SK-N-SH (cell line): ENCODE results near the gene BHLHA9. TPM values are rescaled to one million over a fixed set of nuclear protein-coding genes. Genes with fewer than 3 reads are reported as not detected.

Source experiments
- CTCF ChIA-PET: fragments of 300-600, 350-600 bp; formaldehyde crosslinking; extraction: SDS; loops from one replicate; lab custom pipeline; 2021; lab: Yijun Ruan, JAX
- POLR2A ChIA-PET: fragments of 350-600 bp; sonication (Branson Sonifier 250); formaldehyde crosslinking; extraction: SDS; loops from one replicate; lab custom pipeline; 2020; ENCODE audit warnings: antibody characterized with exemption, inconsistent platforms; lab: Yijun Ruan, JAX
- DNase-seq: peaks from one replicate; pipeline ENCODE4 v3.0.0; 2012
- H2AFZ ChIP-seq: fragments of 200-600 bp; sonication (generic); 2 replicates; pipeline ENCODE4 v1.8.1; 2016; ENCODE audit warnings: antibody characterized with exemption, mild to moderate bottlenecking, low read depth
- H3F3A ChIP-seq: fragments of 200-600 bp; sonication (generic); replicated peaks from 2 replicates; pipeline ENCODE3; 2016; ENCODE audit warnings: antibody characterized with exemption, mild to moderate bottlenecking; ENCODE audit not compliant: insufficient read depth
- H3K27ac ChIP-seq, 2 experiments: fragments of 200-500 bp in 1 of 2; fragments of 200-600 bp in 1 of 2; sonication (Bioruptor generic) in 1 of 2; sonication (generic), shearing (Covaris generic) in 1 of 2; 2 replicates each; pipeline versions ENCODE4 v1.5.1 to v1.6.1; 2014 to 2016; ENCODE audit warnings: low read depth in 2 of 2, inconsistent platforms in 1 of 2, low read length in 1 of 2, mild to moderate bottlenecking in 1 of 2, mixed read lengths in 1 of 2
- H3K27me3 ChIP-seq: fragments of 200-600 bp; sonication (generic), shearing (Covaris generic); 2 replicates; pipeline ENCODE4 v1.6.1; 2016; ENCODE audit warnings: mixed run types; ENCODE audit not compliant: insufficient read depth
- H3K36me3 ChIP-seq, 2 experiments: fragments of 200-500 bp in 1 of 2; fragments of 200-600 bp in 1 of 2; sonication (Bioruptor generic) in 1 of 2; sonication (generic) in 1 of 2; replicated peaks in 1 of 2; 2 replicates each; pipeline versions ENCODE3 to v1.5.1; 2014 to 2016; ENCODE audit warnings: low read length in 1 of 2, mild to moderate bottlenecking in 1 of 2; ENCODE audit not compliant: insufficient read depth in 2 of 2, control insufficient read depth in 1 of 2
- H3K4me1 ChIP-seq, 2 experiments: fragments of 200-500 bp in 1 of 2; fragments of 200-600 bp in 1 of 2; sonication (Bioruptor generic) in 1 of 2; sonication (generic), shearing (Covaris generic) in 1 of 2; 2 replicates each; pipeline versions ENCODE4 v1.5.1 to v1.6.1; 2014 to 2016; ENCODE audit warnings: low read depth in 1 of 2, low read length in 1 of 2, mixed run types in 1 of 2; ENCODE audit not compliant: insufficient read depth in 2 of 2, control insufficient read depth in 1 of 2
- H3K4me2 ChIP-seq: fragments of 200-600 bp; sonication (generic), shearing (Covaris generic); 2 replicates; pipeline ENCODE4 v1.6.1; 2017; ENCODE audit warnings: mixed run types
- H3K4me3 ChIP-seq, 2 experiments: fragments of 200-500 bp in 1 of 2; fragments of 200-600 bp in 1 of 2; sonication (Bioruptor generic) in 1 of 2; sonication (generic), shearing (Covaris generic) in 1 of 2; 2 replicates each; pipeline versions ENCODE4 v1.5.1 to v1.8.1; 2014 to 2016; ENCODE audit warnings: low read depth in 2 of 2, inconsistent platforms in 1 of 2, low read length in 1 of 2, mild to moderate bottlenecking in 1 of 2, mixed read lengths in 1 of 2, moderate library complexity in 1 of 2
- H3K79me2 ChIP-seq: fragments of 200-600 bp; sonication (generic); 2 replicates; pipeline ENCODE4 v1.8.1; 2017; ENCODE audit warnings: mild to moderate bottlenecking; ENCODE audit not compliant: insufficient read depth
- H3K9ac ChIP-seq: fragments of 200-600 bp; sonication (generic); 2 replicates; pipeline ENCODE4 v1.6.1; 2017; ENCODE audit warnings: mixed run types
- H3K9me2 ChIP-seq: fragments of 200-600 bp; sonication (generic); 2 replicates; pipeline ENCODE4 v1.6.1; 2017; ENCODE audit warnings: mixed run types
- H3K9me3 ChIP-seq: fragments of 200-600 bp; sonication (generic); 2 replicates; pipeline ENCODE4 v1.6.1; 2017; ENCODE audit warnings: mixed run types, mild to moderate bottlenecking, moderate library complexity
- H4K20me1 ChIP-seq: fragments of 200-600 bp; sonication (generic); 2 replicates; pipeline ENCODE4 v1.6.1; 2017; ENCODE audit warnings: mild to moderate bottlenecking, mixed run types; ENCODE audit not compliant: insufficient read depth
- CHD2 ChIP-seq: fragments of 150-350 bp; IDR thresholded peaks from 2 replicates; pipeline ENCODE4 v1.6.1; 2018; ENCODE audit warnings: low read length; ENCODE audit not compliant: partially characterized antibody
- FOSL2 ChIP-seq: IDR thresholded peaks from 2 replicates; pipeline ENCODE4 v1.4.0; 2012; ENCODE audit warnings: low read depth, mild to moderate bottlenecking, moderate library complexity, borderline replicate concordance
- FOXJ3 ChIP-seq: sonication (generic); formaldehyde crosslinking; IDR thresholded peaks from 2 replicates; pipeline ENCODE4 v1.5.1; 2020; ENCODE audit warnings: mild to moderate bottlenecking, missing genetic modification reagents
- GATA2 ChIP-seq: sonication (generic); formaldehyde crosslinking; IDR thresholded peaks from 2 replicates; pipeline ENCODE4 v1.5.0; 2020; ENCODE audit warnings: mild to moderate bottlenecking, missing genetic modification reagents
- JUND ChIP-seq: IDR thresholded peaks from 2 replicates; pipeline ENCODE4 v1.4.0; 2012
- MAX ChIP-seq: IDR thresholded peaks from 2 replicates; pipeline ENCODE4 v1.4.0; 2012; ENCODE audit warnings: low read depth
- MEF2A ChIP-seq: IDR thresholded peaks from 2 replicates; pipeline ENCODE4 v1.4.0; 2012; ENCODE audit warnings: low read depth, borderline replicate concordance
- NRF1 ChIP-seq: IDR thresholded peaks from 2 replicates; pipeline ENCODE4 v1.6.1; 2012; ENCODE audit warnings: low read depth, mild to moderate bottlenecking, low read length
- RAD21 ChIP-seq: IDR thresholded peaks from 2 replicates; pipeline ENCODE4 v1.6.1; 2012; ENCODE audit warnings: mild to moderate bottlenecking, low read length
- RXRA ChIP-seq: IDR thresholded peaks from 2 replicates; pipeline ENCODE4 v1.4.0; 2012; ENCODE audit warnings: low read depth, mild to moderate bottlenecking, borderline replicate concordance
- SIN3A ChIP-seq: IDR thresholded peaks from 2 replicates; pipeline ENCODE4 v1.6.1; 2012; ENCODE audit warnings: low read depth, mild to moderate bottlenecking, low read length, moderate library complexity, borderline replicate concordance
- SMC3 ChIP-seq: IDR thresholded peaks from 2 replicates; pipeline ENCODE4 v1.6.1; 2012; ENCODE audit warnings: low read depth, low read length, improper control_type of control experiment
- TAF1 ChIP-seq: IDR thresholded peaks from 2 replicates; pipeline ENCODE4 v1.6.1; 2012; ENCODE audit warnings: low read depth, mild to moderate bottlenecking, low read length, moderate library complexity, borderline replicate concordance
- TEAD4 ChIP-seq: IDR thresholded peaks from 2 replicates; pipeline ENCODE4 v1.4.0; 2012; ENCODE audit warnings: mild to moderate bottlenecking, borderline replicate concordance; ENCODE audit not compliant: insufficient read depth
- YY1 ChIP-seq: IDR thresholded peaks from 2 replicates; pipeline ENCODE4 v1.4.0; 2012; ENCODE audit warnings: low read depth, mild to moderate bottlenecking
- ZBTB33 ChIP-seq: IDR thresholded peaks from 2 replicates; pipeline ENCODE4 v1.4.0; 2012; ENCODE audit warnings: low read depth, borderline replicate concordance
- whole genome bisulfite sequencing: methylation state at CpG from one replicate; pipeline ENCODE4 v1.1.6; 2017; ENCODE audit warnings: low lambda C conversion rate; 5-methylcytosine and 5-hydroxymethylcytosine counted together
- polyA plus RNA-seq, 3 experiments: library from polyadenylated mRNA; depleted of rRNA; stranded (reverse); fragments of >200 nt; gene quantifications; 2 replicates each; pipeline ENCODE4 v1.2.3, GENCODE V29; 2012
- TF ChIP-seq, protein P1 (sequence below): fragments of 150-350 bp; IDR thresholded peaks from 2 replicates; pipeline ENCODE4 v1.6.1; 2016; ENCODE audit warnings: mild to moderate bottlenecking, low read depth, low read length

Gene BHLHA9
- polyA plus RNA-seq, 1 of the 3 experiments (the other 2 are of a cell fraction): not detected

GRCh38 chr17:1301546-1301945 is 31.3 kb downstream of the BHLHA9 start:
- H3K9me2 ChIP-seq: no peaks in the 10 kb centered on the region
- no peak overlapping the region for H3K9ac ChIP-seq
- H3K27ac ChIP-seq: no peak overlapping the region
- H3K4me3 ChIP-seq: no peak overlapping the region
- ChIA-PET CTCF (no interaction called here), POLR2A (no interaction called here)
- no peaks in the 10 kb centered on the region for H3K9me3 ChIP-seq
- no peaks in the 10 kb centered on the region for H3F3A ChIP-seq
- H3K36me3 ChIP-seq: no peaks in the 10 kb centered on the region
- H2AFZ ChIP-seq: no peak overlapping the region
- no peaks in the 10 kb centered on the region for H4K20me1 ChIP-seq
- H3K27me3 ChIP-seq: peaks cover 28% of the 10 kb centered on the region
- 47% methylated on average over 9 of the region's 14 CpGs for WGBS
- no peak for DNase-seq
- H3K4me1 ChIP-seq: no peaks in the 10 kb centered on the region; a peak in 1 of 4 replicates
- H3K4me2 ChIP-seq: no peak overlapping the region
- no peaks in the 10 kb centered on the region for H3K79me2 ChIP-seq
- TF ChIP-seq TAF1: no peak
- TF ChIP-seq JUND: no peak
- no peak for TF ChIP-seq RAD21
- TF ChIP-seq MAX: no peak
- no peak for TF ChIP-seq YY1
- TF ChIP-seq MEF2A: no peak
- TF ChIP-seq CHD2: no peak
- TF ChIP-seq FOXJ3 (CRISPR knock-in tag): no peak
- TF ChIP-seq TEAD4: no peak
- no peak for TF ChIP-seq RXRA
- TF ChIP-seq GATA2 (CRISPR knock-in tag): no peak
- no peak for TF ChIP-seq ZBTB33
- no peak for TF ChIP-seq SMC3
- TF ChIP-seq FOSL2: no peak
- no peak for TF ChIP-seq NRF1
- TF ChIP-seq, protein P1, sequence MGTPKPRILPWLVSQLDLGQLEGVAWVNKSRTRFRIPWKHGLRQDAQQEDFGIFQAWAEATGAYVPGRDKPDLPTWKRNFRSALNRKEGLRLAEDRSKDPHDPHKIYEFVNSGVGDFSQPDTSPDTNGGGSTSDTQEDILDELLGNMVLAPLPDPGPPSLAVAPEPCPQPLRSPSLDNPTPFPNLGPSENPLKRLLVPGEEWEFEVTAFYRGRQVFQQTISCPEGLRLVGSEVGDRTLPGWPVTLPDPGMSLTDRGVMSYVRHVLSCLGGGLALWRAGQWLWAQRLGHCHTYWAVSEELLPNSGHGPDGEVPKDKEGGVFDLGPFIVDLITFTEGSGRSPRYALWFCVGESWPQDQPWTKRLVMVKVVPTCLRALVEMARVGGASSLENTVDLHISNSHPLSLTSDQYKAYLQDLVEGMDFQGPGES: no peak
- TF ChIP-seq, all 33 proteins: peak for 0

DNA sequence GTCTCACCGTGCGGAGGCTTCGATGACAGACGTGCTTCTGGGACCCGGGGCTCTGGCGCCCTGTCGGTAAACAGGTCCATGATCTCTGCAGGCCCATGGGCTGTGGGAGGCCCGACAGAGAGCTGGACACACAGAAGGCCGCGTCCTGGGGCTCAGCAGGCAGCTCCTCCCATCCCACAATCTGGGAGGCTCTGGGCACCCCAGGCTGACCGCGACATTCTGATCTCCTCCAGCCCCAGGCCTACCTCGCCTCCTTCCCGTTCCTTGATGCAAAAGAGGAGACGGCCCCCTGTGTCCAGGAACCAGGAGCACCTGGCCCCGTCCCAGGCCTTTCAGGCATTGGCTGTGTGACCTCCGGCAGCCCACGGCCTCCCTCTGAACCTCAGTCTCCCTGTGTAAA is 32.5 kb downstream of the BHLHA9 start:
- Histone ChIP-seq H2AFZ (no peak overlapping the region), H3K4me1 (no peaks in the 10 kb centered on the region; a peak in 1 of 4 replicates), H3K4me2 (no peak overlapping the region), H3K9me2 (no peaks in the 10 kb centered on the region), H3K4me3 (no peak overlapping the region), H3K9ac (no peak overlapping the region), H3K36me3 (no peaks in the 10 kb centered on the region), H3K79me2 (no peaks in the 10 kb centered on the region), H3F3A (no peaks in the 10 kb centered on the region), H3K9me3 (no peaks in the 10 kb centered on the region), H3K27me3 (peaks cover 17% of the 10 kb centered on the region), H4K20me1 (no peaks in the 10 kb centered on the region), H3K27ac (no peak overlapping the region)
- DNase-seq: no peak
- ChIA-PET POLR2A (no interaction called here), CTCF (no interaction called here)
- TF ChIP-seq SIN3A (no peak), TAF1 (no peak)
- TF ChIP-seq, protein P1: no peak
- WGBS: 76% methylated on average over 18 of the region's 18 CpGs
